NB4 (cell line): Measurements from ENCODE around the gene SLCO2B1.

Source experiments
- DNase-seq: peaks from one replicate; pipeline ENCODE4 v3.0.0; 2010; ENCODE audit warnings: low read depth
- H3K4me3 ChIP-seq: one replicate; pipeline ENCODE4 v1.5.1; 2011; ENCODE audit warnings: mild to moderate bottlenecking, low read depth, low read length, moderate library complexity
- MAX ChIP-seq: IDR thresholded peaks from 2 replicates; pipeline ENCODE4 v1.6.1; 2011; ENCODE audit warnings: low read depth, low read length
- MYC ChIP-seq: IDR thresholded peaks from 2 replicates; pipeline ENCODE4 v1.6.1; 2011; ENCODE audit warnings: low read depth, low read length
- POLR2A ChIP-seq: IDR thresholded peaks from 2 replicates; pipeline ENCODE4 v1.6.1; 2011; ENCODE audit warnings: mild to moderate bottlenecking; ENCODE audit not compliant: insufficient read length; ENCODE audit errors: extremely low read depth
- TF ChIP-seq, protein P1 (sequence below): IDR thresholded peaks from one replicate; pipeline ENCODE4 v1.5.1; 2012; ENCODE audit warnings: low read depth, low read length

The SLCO2B1 gene

DNA sequence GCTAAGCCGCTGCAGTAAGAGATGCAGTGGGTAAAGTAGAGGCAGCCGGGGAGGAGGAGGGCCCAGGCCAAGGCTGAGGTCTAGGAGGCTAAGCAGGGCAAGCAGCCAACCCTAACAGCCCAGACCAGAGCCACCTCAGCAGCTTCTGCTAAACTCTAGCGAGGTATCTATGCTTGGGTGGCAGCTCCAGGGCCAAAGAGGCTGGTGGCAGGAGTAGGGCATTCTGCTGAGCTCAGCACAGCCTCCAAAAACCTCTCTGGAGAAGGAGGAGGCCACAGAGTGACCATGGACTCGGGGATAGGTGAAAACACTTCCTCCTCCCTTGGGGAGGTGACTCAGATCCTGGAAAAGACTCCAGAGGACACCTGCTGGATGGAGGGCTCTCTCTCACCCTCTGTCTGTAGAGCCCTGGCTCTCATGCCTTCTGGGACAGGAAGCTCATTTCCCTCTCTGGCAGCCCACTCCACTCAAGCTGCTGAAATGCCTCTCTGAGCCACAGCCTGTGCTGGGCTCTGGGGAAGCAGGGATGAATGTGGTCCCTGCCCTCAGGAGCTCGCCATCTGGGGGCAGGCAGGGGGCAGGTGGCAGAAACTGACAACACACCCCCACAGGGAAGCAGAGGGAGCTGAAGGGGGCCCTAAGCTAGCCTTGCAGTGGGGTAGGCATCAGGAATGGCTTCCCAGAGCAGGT lies 73.2 kb downstream of the SLCO2B1 start:
- no peak for DNase-seq
- H3K4me3 ChIP-seq: no peak overlapping the region
- TF ChIP-seq POLR2A: no peak
- TF ChIP-seq, protein P1, sequence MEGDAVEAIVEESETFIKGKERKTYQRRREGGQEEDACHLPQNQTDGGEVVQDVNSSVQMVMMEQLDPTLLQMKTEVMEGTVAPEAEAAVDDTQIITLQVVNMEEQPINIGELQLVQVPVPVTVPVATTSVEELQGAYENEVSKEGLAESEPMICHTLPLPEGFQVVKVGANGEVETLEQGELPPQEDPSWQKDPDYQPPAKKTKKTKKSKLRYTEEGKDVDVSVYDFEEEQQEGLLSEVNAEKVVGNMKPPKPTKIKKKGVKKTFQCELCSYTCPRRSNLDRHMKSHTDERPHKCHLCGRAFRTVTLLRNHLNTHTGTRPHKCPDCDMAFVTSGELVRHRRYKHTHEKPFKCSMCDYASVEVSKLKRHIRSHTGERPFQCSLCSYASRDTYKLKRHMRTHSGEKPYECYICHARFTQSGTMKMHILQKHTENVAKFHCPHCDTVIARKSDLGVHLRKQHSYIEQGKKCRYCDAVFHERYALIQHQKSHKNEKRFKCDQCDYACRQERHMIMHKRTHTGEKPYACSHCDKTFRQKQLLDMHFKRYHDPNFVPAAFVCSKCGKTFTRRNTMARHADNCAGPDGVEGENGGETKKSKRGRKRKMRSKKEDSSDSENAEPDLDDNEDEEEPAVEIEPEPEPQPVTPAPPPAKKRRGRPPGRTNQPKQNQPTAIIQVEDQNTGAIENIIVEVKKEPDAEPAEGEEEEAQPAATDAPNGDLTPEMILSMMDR: no peak
- no peak for TF ChIP-seq MAX
- no peak for TF ChIP-seq MYC

DNA sequence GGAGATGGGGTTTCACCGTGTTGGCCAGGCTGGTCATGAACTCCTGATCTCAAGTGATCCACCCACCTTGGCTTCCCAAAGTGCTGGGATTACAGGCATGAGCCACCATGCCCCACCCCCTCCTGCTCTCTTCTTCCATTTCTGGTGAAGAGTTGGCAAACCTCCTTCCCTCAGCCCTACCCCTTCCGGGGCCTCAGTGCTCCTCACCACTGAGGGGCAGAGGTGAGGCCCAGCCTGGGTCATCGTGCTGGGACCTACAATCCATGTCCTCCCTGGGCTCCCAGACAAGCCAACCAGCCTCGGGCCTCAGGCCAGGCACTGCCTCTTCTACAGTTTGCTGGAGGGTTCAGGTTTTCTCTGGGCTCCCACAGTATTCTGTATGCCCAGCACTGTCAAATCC lies 74.9 kb downstream of the SLCO2B1 start:
- no peak overlapping the region for H3K4me3 ChIP-seq
- TF ChIP-seq POLR2A (no peak), MAX (no peak), MYC (no peak)
- TF ChIP-seq, protein P1: no peak
- DNase-seq: no peak

DNA sequence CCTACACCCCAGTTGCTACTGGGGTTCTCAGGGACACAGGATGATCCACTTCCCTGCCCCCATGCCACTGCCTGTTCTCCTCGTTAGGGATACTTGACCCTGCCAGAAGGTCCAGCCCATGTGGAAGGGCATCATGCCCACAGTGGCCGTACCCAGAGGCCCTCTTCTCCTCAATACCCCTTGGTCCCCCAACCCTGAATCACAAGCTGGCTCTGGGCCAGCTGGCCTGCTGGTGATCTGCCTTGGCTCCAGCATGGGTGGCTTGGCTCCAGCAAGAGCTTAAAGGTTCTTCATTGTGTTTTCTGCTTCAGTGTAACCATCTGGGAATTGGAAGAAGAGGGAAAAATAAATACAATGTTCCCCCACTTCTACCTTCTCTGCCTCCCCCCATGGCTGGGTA lies 78.6 kb downstream of the SLCO2B1 start:
- H3K4me3 ChIP-seq: no peak overlapping the region
- no peak for DNase-seq
- no peak for TF ChIP-seq POLR2A
- TF ChIP-seq MYC: no peak
- TF ChIP-seq, protein P1: no peak

DNA sequence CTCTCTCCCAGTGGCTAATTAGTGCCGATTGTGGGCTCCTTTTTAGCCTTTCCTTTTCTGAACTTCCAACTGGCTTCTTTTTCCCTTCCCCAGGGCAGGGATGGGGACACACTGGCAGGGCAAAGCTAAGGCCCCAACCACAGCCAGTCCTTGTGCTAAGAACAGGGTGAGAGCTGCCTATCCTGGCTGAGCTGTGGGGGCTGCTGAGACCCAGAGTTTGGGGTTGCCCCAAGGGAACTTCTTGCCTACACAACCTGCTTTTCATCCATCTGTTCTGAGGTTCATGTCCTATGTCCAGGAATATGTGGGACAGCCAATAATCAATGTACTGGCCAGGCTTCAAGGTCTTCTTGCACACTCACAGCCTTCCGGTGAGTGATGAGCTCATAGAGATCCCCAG lies 79.7 kb downstream of the SLCO2B1 start:
- DNase-seq: no peak
- no peak for TF ChIP-seq POLR2A
- TF ChIP-seq MAX: no peak
- TF ChIP-seq, protein P1: no peak
- no peak for TF ChIP-seq MYC
- H3K4me3 ChIP-seq: no peak overlapping the region

- DNase-seq: peak; percentile 62
- H3K4me3 ChIP-seq: no peak overlapping the region
- TF ChIP-seq MAX: peak; percentile 58
- no peak for TF ChIP-seq POLR2A
Measured at GRCh38 chr11:75233754-75234172, 82.9 kb downstream of the SLCO2B1 start.

GRCh38 chr11:75236062-75236461 lies 85.2 kb downstream of the SLCO2B1 start:
- TF ChIP-seq, protein P1: no peak
- TF ChIP-seq POLR2A (no peak), MAX (no peak), MYC (no peak)
- no peak for DNase-seq
- H3K4me3 ChIP-seq: no peak overlapping the region
